Left forelimb (tissue), 1 donor: ENCODE data around the gene EYA4.

Experiments
- DNase-seq: peaks from one replicate; pipeline ENCODE4 v3.0.0-alpha.2; 2018; ENCODE audit warnings: low spot score

The EYA4 gene

DNA sequence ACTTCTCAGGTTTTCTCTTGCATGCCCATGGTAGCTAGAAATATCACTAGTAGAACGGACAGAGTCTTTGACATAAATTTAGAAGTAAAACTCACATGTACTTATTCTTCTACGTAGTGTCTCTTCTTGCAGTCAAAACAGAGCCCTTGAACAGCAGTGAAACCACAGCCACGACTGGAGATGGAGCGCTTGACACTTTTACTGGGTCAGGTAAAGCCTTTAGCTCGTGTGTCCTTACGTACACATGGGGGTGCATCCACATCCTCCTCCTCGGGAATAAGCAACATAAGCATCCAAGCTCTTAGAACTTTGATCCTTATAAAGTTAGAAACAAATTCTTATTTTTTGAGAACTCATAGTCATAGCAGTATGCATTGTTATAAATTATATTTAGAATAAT lies 215.3 kb downstream of the EYA4 start:
- DNase-seq, result no peak

DNA sequence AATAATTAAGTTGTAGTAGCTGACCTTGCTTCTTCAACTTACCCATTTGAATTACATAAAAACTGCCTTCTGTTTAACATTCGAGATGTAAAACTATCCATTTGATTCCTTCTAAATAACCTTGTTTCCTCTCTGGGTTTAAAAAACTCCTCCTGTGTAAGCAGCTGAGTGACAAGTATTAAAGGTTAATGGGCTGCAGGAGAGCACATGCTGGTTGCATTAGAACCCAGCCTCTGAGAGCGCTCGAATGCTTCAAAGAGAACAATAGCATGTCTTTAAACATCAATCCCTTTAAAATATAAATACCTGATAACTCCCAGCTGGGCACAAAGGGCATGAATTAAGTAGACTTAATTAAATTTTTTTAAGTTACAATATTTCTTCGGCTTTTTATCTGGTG lies 215.8 kb downstream of the EYA4 start:
- no peak for DNase-seq

DNA sequence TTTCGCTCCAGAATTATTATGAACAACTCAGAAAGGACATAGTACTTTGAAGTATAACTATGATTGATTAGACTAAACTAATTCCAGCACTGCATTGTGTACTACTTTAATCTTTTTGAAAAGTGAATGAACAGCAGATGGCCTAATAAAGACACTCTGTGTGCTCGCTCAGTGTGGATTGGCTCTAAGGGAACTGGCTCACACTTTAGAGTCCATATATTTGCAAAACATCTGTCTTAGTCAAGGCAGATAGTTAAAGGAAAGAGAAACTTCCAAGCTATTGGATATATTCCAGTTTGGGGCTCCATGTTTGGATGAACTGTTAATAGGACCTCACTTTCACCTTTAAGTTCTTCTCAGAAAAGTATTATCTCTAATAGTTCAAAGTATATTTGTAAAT lies 218.9 kb downstream of the EYA4 start:
- DNase-seq, result no peak

- no peak for DNase-seq
Observed at GRCh38 chr6:133463790-133464189, 222.6 kb downstream of the EYA4 start.

GRCh38 chr6:133466680-133467079 lies 225.5 kb downstream of the EYA4 start:
- no peak for DNase-seq

DNA sequence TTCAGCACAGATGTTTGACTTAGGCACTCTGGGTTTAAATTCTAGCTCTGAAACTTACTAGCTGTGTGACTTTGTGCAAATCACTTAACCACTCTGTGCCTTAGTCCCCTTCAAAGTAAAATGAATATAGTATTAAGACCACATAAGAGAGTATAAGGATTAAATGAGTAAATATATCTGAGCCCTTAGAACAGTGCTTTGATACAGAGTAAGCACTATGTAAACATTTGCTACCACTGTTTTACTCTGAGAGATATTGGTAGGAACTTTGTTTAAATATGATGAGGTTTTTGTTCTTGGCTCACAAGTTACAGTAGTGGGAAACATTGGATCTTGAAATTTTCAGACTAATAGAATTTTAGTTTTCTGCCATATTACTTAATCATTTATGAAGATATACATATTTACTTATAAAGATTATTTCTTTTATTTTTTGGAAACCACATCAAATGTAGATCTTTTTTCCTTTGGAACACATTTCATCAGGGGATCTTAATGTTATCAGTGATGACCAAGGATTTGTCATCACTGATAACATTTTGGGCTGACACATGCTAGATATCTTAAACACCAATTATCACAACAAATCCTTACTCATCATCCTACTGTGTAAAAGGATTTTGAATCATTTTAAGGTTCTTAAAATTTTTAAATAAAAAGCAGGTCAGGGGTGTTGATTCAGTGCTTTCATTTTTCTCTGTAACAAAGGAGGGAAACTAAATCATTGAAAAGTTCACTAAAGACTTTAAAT lies 226.2 kb downstream of the EYA4 start:
- DNase-seq, result no peak

- no peak for DNase-seq
Observed at GRCh38 chr6:133467982-133468380, 226.8 kb downstream of the EYA4 start.

DNA sequence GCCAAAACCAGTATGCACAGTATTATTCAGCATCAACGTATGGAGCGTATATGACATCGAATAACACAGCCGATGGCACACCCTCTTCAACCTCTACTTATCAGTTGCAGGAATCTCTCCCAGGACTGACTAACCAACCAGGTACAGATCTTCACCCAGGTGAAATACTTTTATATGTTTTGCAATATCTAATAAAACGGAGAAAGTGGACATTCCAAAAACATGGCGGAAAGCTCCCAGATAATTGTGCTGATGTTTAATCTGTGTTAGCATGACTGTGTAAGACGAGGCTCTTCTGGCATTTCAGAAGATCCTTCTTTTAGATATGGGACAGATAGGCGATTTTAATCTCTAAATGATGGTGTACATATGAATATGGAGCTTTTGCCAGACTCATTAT lies 227.4 kb downstream of the EYA4 start:
- DNase-seq, result no peak

DNA sequence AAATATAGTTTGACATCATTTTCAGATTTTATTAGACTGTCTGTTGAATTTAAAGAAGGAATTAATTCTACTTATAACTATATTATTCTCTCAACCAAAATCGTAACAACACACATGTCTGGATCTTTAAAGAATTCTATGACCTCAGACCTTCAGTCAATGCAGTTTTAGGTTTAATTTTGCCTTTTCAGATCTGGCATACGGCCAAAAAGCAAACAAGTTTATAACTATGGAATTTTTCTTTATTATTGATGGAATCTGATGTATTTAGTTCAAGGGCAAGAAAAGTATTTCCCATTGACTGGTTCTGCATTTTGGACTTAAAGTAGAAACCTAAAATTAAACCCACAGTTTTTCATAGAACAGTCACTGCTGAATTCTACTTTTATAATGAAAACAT lies 233.4 kb downstream of the EYA4 start:
- DNase-seq, result no peak

DNA sequence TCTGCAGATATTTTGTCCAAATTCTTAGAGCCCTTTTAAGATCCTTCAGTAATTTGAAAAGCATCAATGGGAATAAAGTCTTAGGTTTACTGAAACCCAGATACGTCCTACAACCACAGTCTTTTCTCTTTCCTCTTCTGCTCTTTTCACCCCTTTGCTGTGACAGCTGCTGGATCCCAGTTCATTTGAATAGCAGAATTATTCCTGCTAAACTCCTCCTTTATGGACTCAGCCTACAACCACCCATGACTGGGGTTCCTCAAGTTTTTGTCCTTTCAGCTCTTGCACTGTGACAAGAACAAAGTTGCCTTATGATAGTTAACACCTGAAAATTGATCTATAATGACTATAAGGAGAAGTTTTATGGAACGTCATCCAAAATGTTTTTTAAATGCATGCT lies 237.5 kb downstream of the EYA4 start:
- DNase-seq, result no peak

DNA sequence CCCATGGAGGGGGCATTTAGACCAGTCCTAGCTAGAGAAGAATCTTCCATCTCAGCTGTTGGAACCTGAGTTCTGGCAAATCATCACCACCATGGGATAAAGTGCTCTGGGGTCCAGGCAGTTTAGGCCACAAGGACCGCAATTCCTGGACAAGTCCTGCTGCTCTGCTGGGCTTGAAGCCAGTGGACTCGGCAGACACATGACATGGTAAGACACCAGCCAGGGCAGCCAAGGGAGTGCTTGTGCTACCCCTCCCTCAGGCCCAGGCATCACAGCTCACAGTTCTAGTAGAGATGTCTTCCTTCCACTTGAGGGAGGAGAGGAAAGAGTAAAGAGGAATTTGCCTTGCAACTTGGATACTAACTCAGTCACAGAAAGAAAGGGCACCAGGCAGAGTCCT lies 246.0 kb downstream of the EYA4 start:
- DNase-seq, result no peak

- DNase-seq, result no peak
Observed at GRCh38 chr6:133495205-133495903, 254.2 kb downstream of the EYA4 start.

GRCh38 chr6:133499662-133500061 lies 258.5 kb downstream of the EYA4 start:
- no peak for DNase-seq

- DNase-seq, result no peak
Observed at GRCh38 chr6:133501675-133502270, 260.6 kb downstream of the EYA4 start.

GRCh38 chr6:133502441-133503335 lies 261.5 kb downstream of the EYA4 start:
- DNase-seq, result no peak

- DNase-seq, result no peak
Observed at GRCh38 chr6:133503336-133503729, 262.2 kb downstream of the EYA4 start.

DNA sequence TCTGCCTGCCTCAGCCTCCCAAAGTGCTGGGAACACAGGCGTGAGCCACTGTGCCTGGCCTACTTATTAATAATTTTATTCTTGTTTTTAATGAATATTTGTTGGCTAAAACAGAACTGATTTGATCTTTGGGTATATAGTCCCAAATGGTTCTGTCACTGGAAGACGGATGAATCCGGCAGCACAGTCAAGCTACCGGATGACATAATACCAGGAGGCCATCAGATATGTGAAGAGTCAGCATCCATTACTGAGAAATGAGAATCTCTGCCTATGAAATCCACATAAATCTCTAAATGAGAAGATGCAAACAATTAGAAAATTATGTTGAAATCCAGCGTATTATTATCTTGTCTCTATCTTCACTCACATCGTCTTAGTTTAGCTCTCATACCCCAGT lies 263.0 kb downstream of the EYA4 start:
- DNase-seq, result no peak

DNA sequence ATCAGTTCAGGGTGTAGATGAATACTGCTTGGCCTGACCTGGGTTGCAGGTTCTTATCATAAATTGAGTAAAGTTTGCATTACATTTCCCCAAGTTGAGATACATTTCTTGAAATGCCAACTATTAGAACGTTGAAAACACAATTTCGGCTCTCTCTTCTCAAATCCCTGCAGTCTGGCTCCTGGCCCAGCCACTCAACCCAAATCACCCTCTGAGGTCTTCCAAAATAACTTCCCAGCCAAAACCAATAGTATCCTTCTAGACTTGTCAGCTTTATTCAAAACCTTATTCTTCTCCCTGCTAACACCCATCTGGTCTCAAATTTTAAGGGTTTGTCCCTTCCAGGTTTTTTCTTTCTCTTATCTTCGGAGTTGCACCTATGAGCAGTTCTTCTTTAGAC lies 263.6 kb downstream of the EYA4 start:
- no peak for DNase-seq

DNA sequence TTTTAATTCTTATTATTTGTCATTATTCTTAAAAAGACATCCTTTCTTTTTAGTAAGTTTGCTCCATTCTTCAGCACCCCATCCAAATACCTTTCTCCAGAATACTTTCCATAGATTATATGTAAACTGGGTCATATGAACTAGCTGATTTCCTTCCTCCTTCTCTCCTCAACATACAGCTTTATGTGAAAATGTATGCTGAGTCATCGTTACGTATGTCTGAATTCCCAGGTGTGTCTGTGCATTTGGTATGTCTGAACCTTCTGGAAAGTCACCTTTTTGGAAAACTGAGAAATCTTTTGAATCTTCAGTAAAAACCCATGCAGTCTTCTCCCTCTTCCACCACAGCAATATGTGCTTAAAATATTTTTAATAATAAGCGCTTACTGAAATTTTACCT lies 264.5 kb downstream of the EYA4 start:
- no peak for DNase-seq

- DNase-seq, result no peak
Observed at GRCh38 chr6:133512410-133513016, 271.4 kb downstream of the EYA4 start.

GRCh38 chr6:133523816-133524215 lies 282.7 kb downstream of the EYA4 start:
- no peak for DNase-seq

- no peak for DNase-seq
Observed at GRCh38 chr6:133526436-133526835, 285.3 kb downstream of the EYA4 start.
